ENCODE results near the gene EYA3. TPM values are rescaled to one million over a fixed set of nuclear protein-coding genes. Genes with fewer than 3 reads are reported as not detected.

Gene EYA3
- total RNA-seq, 6 experiments from 2014 or later: 24.2 to 31.3 (median 27.8) TPM

DNA sequence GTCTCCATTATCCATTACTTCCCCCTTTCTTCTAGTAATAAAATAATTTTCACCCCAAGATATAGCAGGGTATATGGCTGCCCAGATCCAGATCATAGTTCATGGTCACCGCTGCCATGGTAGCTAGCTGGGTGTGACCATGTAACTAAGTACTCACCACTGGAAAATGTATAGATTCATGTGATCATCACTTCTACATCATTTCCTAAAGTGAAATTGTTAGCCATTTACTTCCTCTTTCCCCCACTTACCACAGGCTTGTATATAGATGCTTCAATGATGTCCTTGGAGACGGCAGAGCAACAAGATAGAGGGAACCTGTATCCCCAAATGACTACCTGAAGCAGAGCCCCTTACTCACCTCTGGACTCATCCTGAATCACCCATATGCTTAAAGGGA, 22.7 kb upstream of the EYA3 start:
- peak overlapping the region; percentile 50 for H3K27ac Mint-ChIP-seq
- no peak for TF ChIP-seq CTCF (IDR thresholded peaks at IDR 0.05)
- no peaks in the 10 kb centered on the region for H3K27me3 Mint-ChIP-seq (ENCODE audit: insufficient read depth)
- H3K4me1 Mint-ChIP-seq (ENCODE audit: low read depth): peaks cover 33% of the 10 kb centered on the region
- H3K4me3 Mint-ChIP-seq: no peak overlapping the region
- DNase-seq: no peak
- H3K36me3 Mint-ChIP-seq (ENCODE audit: low read depth): no peaks in the 10 kb centered on the region
- H3K9me3 Mint-ChIP-seq: no peaks in the 10 kb centered on the region

GRCh38 chr1:28110555-28110954, 22.1 kb upstream of the EYA3 start:
- Mint-ChIP-seq H3K36me3 (ENCODE audit: low read depth) (no peaks in the 10 kb centered on the region), H3K9me3 (no peaks in the 10 kb centered on the region), H3K4me1 (ENCODE audit: low read depth) (peaks cover 38% of the 10 kb centered on the region), H3K27ac (peak overlapping the region; percentile 50), H3K4me3 (no peak overlapping the region), H3K27me3 (ENCODE audit: insufficient read depth) (no peaks in the 10 kb centered on the region)
- TF ChIP-seq CTCF (IDR thresholded peaks at IDR 0.05): no peak
- DNase-seq: peak; percentile 17

- Mint-ChIP-seq H3K9me3 (no peaks in the 10 kb centered on the region), H3K4me3 (no peak overlapping the region), H3K27me3 (ENCODE audit: insufficient read depth) (no peaks in the 10 kb centered on the region), H3K4me1 (ENCODE audit: low read depth) (peaks cover 47% of the 10 kb centered on the region), H3K36me3 (ENCODE audit: low read depth) (no peaks in the 10 kb centered on the region), H3K27ac (no peak overlapping the region)
- TF ChIP-seq CTCF (IDR thresholded peaks at IDR 0.05): no peak
- DNase-seq: no peak
Measured at GRCh38 chr1:28109639-28110038, 21.2 kb upstream of the EYA3 start.

GRCh38 chr1:28108001-28108400, 19.6 kb upstream of the EYA3 start:
- no peak overlapping the region for H3K27ac Mint-ChIP-seq
- TF ChIP-seq CTCF (IDR thresholded peaks at IDR 0.05): no peak
- H3K36me3 Mint-ChIP-seq (ENCODE audit: low read depth): no peaks in the 10 kb centered on the region
- H3K27me3 Mint-ChIP-seq (ENCODE audit: insufficient read depth): no peaks in the 10 kb centered on the region
- no peak overlapping the region for H3K4me3 Mint-ChIP-seq
- peaks cover 48% of the 10 kb centered on the region for H3K4me1 Mint-ChIP-seq (ENCODE audit: low read depth)
- no peaks in the 10 kb centered on the region for H3K9me3 Mint-ChIP-seq
- no peak for DNase-seq

DNA sequence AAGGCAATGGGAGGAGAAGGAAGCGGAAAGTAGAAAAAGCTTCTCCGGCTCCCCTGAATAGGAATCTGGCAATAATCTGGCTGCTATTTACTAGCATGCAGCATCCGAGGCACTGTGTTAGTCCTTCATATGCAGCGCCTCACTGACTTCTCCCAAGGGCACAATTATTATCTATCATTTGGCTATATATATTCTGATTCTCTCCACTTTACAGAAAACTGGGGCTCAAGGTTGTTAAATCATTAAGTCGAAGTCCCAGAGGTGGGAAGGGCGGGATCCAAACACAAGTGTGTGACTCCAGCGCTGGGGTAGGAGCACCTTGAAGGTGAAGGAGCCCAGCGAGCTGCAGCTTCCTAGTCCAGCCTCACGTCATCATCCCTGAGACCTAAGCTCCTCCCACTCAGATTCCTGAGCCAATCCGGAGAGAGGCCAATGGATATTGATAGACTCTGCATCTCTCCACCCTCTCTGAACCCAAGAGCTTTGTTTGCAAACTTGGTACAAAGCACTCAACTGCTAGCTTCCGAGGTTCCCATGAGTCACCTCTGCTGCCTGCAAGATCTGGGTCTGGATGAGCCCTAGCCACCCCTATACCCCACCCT, 16.6 kb upstream of the EYA3 start:
- H3K4me1 Mint-ChIP-seq (ENCODE audit: low read depth): peaks cover 19% of the 10 kb centered on the region
- H3K27me3 Mint-ChIP-seq (ENCODE audit: insufficient read depth): no peaks in the 10 kb centered on the region
- DNase-seq: peak; percentile 80
- H3K4me3 Mint-ChIP-seq: peak overlapping the region; percentile 87
- no peaks in the 10 kb centered on the region for H3K9me3 Mint-ChIP-seq
- H3K27ac Mint-ChIP-seq: peak overlapping the region; percentile 81
- no peak for TF ChIP-seq CTCF (IDR thresholded peaks at IDR 0.05)
- H3K36me3 Mint-ChIP-seq (ENCODE audit: low read depth): no peaks in the 10 kb centered on the region

- Mint-ChIP-seq H3K4me3 (no peak overlapping the region), H3K27ac (no peak overlapping the region), H3K36me3 (ENCODE audit: low read depth) (no peaks in the 10 kb centered on the region), H3K9me3 (no peaks in the 10 kb centered on the region), H3K4me1 (ENCODE audit: low read depth) (peaks cover 37% of the 10 kb centered on the region), H3K27me3 (ENCODE audit: insufficient read depth) (peaks cover 4% of the 10 kb centered on the region)
- TF ChIP-seq CTCF (IDR thresholded peaks at IDR 0.05): no peak
- DNase-seq: no peak
Measured at GRCh38 chr1:28102189-28102588, 13.8 kb upstream of the EYA3 start.

Data from HFFc6 (cell line).